Kidney glomerular epithelial cell (primary cell): Measurements from ENCODE around the gene NCBP3.

ENCODE experiments used
- DNase-seq: peaks from one replicate; lab custom pipeline; 2025; lab: John Stamatoyannopoulos, UW

Gene NCBP3

GRCh38 chr17:3754066-3754457 is 92.0 kb downstream of the NCBP3 start:
- no peak for DNase-seq

GRCh38 chr17:3753624-3754023 is 92.4 kb downstream of the NCBP3 start:
- no peak for DNase-seq
